ENCODE data around the gene GPR50.

The GPR50 gene

DNA sequence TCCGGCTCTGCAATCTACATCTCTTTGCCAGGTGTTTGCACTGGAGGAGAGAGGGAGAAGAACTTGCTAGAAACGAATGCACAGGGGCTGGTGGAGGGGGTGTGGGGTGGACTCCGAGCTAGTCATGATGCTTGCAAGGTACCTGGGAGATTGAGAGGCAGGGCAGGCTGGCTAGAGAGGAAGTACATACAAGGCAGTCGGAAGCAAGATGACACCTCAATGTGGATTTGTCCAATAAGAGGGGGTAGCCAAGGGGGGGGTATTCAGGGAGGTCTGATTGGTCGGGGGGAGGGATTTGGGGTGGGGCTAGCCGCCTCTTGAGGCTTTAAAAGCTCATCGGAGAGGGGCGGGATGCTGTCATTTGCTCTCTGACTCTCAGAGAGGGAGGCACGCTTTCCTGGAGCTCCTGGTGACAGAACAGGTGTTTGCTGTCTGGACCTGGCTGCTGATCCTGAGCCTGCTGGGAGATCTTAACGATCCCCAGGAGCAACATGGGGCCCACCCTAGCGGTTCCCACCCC, at the start of gene GPR50:
Gene GPR50, plus strand, starts transcription at position 354 of the 520 bp plus-strand sequence. Its CDS starts 138 bp downstream, at position 492.
- DNase-seq = no peak

GRCh38 chrX:151132531-151132930, 43.9 kb upstream of the GPR50 start:
- DNase-seq = no peak

- peak; percentile 55 for DNase-seq
These were observed 24.6 kb upstream of the GPR50 start for GRCh38 chrX:151151665-151152267.

- peak; percentile 19 for DNase-seq
These were observed 23.3 kb upstream of the GPR50 start for GRCh38 chrX:151153086-151153485.

GRCh38 chrX:151153667-151154066, 22.7 kb upstream of the GPR50 start:
- no peak for DNase-seq

DNA sequence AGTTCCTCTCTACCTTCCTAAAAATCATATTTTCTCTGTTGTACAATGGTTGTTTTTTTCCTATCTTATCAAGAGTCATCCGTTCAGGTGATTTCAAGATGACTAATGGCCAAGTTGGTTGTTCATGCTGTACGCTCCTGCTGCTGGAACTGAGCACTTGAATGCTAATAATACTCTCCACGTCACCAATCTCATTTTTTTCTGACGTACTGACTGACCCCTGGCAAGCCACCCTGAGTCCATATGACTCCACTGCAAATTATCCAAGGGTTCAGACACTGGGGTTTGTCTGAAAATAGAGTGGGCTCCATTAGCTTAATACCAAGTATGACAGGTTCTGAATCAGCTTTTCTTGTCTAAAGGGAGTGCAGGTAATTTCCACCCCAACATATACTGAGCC, 21.1 kb upstream of the GPR50 start:
- DNase-seq = no peak

- no peak for DNase-seq
These were observed 14.7 kb upstream of the GPR50 start for GRCh38 chrX:151161690-151162089.

GRCh38 chrX:151167791-151168345, 8.5 kb upstream of the GPR50 start:
- no peak for DNase-seq

GRCh38 chrX:151169783-151170182, 6.6 kb upstream of the GPR50 start:
- no peak for DNase-seq

GRCh38 chrX:151174581-151175282, 1.7 kb upstream of the GPR50 start:
- DNase-seq = no peak

DNA sequence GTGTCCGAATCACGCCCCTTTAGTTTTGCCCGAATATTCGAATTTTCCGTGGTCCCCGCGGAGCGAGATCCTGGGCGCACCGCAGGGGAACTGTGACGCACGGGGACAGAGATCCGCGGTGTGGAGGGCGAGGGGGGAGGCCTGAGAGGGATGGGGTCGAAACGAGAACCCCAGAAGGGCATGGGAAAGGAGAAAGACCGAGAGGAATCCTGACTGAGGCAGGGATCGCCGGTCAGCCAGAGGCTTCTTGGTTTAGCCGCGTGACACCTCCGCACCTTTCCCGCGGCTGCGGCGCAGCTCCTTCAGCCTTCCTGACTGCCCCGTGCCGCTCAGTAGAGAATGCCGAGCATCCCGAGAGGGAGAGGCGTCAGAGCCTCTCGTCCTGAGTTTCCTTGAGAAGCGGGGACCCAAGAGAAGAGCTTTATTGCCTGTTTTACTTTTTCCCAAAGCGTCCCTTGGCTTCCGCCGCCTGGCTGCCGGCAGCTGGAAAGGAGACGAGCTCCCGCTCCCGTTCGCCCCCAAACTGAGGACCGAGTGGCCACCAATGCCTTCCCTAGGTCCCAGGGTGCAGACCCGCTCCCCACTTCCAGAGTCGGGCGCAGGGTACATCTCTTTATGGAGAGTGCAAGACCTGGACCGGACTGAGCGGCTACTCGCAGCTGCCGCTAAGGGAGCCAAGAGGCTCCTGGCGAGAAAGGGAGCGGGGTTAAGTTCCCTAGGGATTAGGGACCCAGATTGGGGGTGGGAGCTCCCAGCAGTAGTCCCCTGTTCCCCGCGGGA, 911 bp upstream of the GPR50 start:
- DNase-seq = no peak

DNA sequence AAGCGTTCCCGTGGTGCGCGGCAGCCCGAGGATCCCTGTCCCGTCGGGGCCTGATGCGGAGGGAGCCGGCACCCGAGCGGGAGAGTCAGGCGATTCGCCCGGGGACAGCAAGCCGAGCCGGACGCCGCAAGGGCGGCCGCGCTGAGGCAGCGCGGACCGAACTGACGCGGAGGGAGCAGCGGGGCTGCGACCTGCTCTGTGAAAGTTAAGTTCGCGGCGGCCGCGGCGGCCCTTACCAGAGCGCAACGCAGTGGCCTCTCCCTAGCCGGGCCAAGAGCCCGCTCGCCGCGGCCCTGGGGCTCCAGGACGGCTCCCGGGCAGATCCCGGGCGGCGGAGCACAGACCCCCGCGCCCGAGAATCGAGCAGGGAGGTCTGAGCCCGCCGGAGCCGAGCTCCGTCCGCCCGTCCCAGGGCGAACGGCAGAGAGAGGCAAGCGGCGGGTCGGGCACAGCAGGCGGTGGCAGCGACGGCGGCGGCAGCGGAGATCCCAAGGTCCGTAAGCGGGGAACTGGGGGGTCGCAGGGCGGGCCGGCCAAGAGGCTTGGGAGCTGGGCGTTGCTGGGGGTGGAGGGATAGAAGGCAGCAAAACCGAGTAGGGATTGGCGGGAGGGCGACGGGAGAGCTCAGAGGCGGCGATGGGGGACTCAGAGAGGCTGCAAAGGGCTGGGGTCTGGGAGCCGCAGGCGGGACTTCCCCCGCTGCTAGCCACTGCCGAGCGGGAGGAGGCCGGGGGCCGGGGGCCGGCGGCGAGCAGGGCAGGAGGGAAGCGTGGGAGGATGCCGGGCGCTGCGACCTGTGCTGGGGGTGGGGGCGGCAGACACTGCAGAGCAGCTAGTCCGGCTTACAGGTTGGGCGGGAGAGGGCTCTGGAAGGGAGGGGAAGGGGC, 1.0 kb downstream of the GPR50 start:
- DNase-seq = no peak

DNA sequence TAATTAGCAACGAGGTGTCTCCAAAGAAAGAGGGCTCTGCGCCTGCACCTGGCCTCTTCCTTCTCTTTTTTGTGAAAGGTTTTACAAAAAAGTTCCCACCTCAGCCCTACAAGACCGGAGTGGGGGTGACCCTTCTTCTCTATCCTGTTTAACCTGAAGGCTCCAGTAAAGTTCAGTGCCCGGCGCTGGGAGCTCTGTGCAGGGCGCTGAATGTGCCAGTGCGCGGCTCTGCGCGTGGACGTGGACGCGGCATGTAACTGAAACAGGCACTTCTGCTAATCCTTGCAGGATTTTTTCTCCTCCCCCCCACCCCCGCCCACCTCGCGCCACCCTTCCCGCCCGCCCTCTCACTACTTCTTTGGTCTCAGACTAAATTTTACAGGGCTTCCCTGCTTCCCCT, 2.4 kb downstream of the GPR50 start:
- no peak for DNase-seq

DNA sequence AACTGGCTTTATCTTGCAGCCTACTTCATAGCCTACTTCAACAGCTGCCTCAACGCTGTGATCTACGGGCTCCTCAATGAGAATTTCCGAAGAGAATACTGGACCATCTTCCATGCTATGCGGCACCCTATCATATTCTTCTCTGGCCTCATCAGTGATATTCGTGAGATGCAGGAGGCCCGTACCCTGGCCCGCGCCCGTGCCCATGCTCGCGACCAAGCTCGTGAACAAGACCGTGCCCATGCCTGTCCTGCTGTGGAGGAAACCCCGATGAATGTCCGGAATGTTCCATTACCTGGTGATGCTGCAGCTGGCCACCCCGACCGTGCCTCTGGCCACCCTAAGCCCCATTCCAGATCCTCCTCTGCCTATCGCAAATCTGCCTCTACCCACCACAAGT, 4.0 kb downstream of the GPR50 start:
- no peak for DNase-seq

- no peak for DNase-seq
These were observed 4.7 kb downstream of the GPR50 start for GRCh38 chrX:151181088-151181487.

GRCh38 chrX:151183233-151183753, 6.9 kb downstream of the GPR50 start:
- no peak for DNase-seq

DNA sequence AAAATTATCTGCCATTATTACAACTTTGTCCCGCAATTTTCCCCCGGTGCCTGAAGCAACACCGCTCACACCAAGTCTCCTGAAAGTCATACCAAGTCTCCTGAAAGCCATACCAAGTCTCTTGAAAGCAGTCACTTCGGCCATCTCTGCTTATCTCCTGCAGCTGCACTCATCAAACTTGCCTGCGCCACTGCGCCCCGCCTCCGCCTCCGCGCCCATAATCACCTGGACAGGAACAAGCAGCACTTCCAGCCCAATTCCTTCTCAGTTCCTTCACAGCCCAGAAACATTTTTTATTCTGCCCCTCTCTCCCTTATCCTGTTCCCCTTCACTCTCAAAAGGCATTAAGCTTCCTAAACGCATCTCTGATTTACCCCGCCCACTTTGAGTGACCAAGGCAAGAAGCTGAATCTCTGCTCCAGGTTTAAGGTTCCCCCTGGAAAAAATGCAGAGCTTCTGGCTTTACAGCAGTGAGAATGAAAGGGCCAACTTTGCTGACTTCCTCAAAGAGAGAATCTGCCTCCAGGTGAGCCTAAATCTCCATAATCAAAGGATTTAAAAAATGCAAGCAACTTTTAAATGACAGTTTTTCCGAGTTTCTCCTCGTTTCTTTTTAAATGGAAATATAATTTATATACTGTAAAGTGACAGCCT, 7.7 kb downstream of the GPR50 start:
- no peak for DNase-seq

GRCh38 chrX:151184705-151185104, 8.3 kb downstream of the GPR50 start:
- DNase-seq = no peak

DNA sequence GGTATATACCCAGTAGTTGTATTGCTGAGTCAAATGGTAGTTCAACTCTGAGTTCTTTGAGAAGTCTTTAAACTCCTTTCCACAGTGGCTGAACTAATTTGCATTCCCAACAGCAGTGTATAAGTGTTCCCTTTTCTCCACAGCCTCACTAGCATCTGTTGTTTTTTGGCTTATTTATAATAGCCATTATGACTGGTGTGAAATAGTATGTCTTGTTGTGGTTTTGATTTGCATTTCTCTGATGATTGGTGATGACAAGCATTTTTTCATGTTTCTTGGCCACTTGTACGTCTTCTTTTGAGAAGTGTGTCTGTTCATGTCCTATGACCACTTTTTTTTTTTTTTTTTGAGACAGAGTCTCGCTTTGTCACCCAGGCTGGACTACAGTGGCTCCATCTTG, 30.5 kb downstream of the GPR50 start:
- no peak for DNase-seq

DNA sequence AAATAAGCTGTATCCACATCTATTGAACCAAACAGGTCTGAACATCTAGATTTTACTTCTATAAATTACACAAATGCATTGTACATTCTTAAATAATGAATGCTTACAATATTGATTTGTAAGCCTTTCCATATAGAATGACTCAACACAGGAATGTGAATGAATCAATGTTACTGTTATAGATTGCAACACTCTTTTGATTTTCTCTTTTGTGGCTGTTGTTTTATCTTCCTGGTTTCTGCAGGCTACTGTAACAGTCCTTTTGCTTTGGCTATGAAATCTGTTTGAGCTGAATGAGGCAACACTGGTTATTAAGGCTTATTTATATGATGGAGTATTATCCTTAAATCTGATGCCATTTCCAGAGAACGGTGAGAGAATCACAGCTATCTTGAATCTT, 49.5 kb downstream of the GPR50 start:
- DNase-seq = no peak

GRCh38 chrX:151226941-151227340, 50.6 kb downstream of the GPR50 start:
- DNase-seq = no peak

GRCh38 chrX:151227627-151228026, 51.2 kb downstream of the GPR50 start:
- no peak for DNase-seq

Measured in DMS79 treated with DMSO at 0.1 percent for 48 hours (cell line).